CD4-positive, alpha-beta T cell treated with Interleukin-6 at 100 ng/mL for 8 hours (primary cell): Measurements from ENCODE around the gene ZFYVE28.
"Not testable (repeated sequence)": the region's sequence is repeated elsewhere in the genome, so short reads cannot be mapped to it uniquely, and the experiment has no call there.

Source experiments
- DNase-seq: peaks from one replicate; pipeline ENCODE4 v3.0.0-alpha.2; 2020; ENCODE audit warnings: mixed read lengths, low spot score

The ZFYVE28 gene

GRCh38 chr4:2446656-2447564 is 28.5 kb upstream of the ZFYVE28 start:
- DNase-seq: no peak

GRCh38 chr4:2445571-2445970 is 27.1 kb upstream of the ZFYVE28 start:
- no peak for DNase-seq

- no peak for DNase-seq
Observed at GRCh38 chr4:2445130-2445529, 26.7 kb upstream of the ZFYVE28 start.

GRCh38 chr4:2443956-2444740 is 25.7 kb upstream of the ZFYVE28 start:
- DNase-seq: no peak

GRCh38 chr4:2443061-2443730 is 24.8 kb upstream of the ZFYVE28 start:
- no peak for DNase-seq

- no peak for DNase-seq
Observed at GRCh38 chr4:2442175-2442993, 23.9 kb upstream of the ZFYVE28 start.

GRCh38 chr4:2441393-2442174 is 23.1 kb upstream of the ZFYVE28 start:
- DNase-seq: peak; percentile 66

- DNase-seq: no peak
Observed at GRCh38 chr4:2438822-2439718, 20.6 kb upstream of the ZFYVE28 start.

- no peak for DNase-seq
Observed at GRCh38 chr4:2437475-2438215, 19.2 kb upstream of the ZFYVE28 start.

GRCh38 chr4:2436761-2437474 is 18.5 kb upstream of the ZFYVE28 start:
- no peak for DNase-seq

- DNase-seq: no peak
Observed at GRCh38 chr4:2436301-2436700, 17.9 kb upstream of the ZFYVE28 start.

GRCh38 chr4:2434420-2434819 is 16.0 kb upstream of the ZFYVE28 start:
- DNase-seq: no peak

- no peak for DNase-seq
Observed at GRCh38 chr4:2433609-2434350, 15.3 kb upstream of the ZFYVE28 start.

GRCh38 chr4:2432991-2433530 is 14.6 kb upstream of the ZFYVE28 start:
- no peak for DNase-seq

GRCh38 chr4:2432004-2432403 is 13.6 kb upstream of the ZFYVE28 start:
- DNase-seq: no peak

GRCh38 chr4:2429945-2430757 is 11.7 kb upstream of the ZFYVE28 start:
- DNase-seq: not testable (repeated sequence)
